ENCODE measurements around the gene RNF113B.

The RNF113B gene

DNA sequence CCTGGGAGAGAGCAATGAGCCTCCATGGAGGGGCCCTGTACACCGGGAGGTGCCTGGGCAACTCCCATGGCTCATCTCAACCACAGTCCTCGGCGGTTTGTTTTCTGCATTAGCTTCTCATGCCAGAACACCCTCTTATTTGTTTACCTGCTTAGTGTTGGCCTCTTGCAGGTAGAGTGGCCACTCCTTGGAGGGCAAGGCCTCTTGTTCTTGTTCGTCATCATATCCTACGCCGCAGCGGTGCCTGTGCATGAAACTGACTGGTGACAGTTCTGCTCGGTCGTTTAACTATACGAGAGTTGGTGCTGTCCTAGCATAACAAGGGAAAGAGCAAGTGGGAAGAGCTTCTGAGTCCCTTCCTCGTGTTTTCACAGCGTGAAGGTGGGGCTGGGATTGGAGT, 40.5 kb upstream of the RNF113B start:
- Histone ChIP-seq H3K9me3 (ENCODE audit: insufficient read depth, low read depth, low read length) (no peaks in the 10 kb centered on the region), H3K4me1 (ENCODE audit: insufficient read depth, low read length) (peaks cover 3% of the 10 kb centered on the region; the same call in 1 of the 2 replicates), H3K9ac (ENCODE audit: low read depth, low read length) (no peak overlapping the region), H3K27ac (ENCODE audit: low read depth, low read length) (no peak overlapping the region), H3K36me3 (ENCODE audit: insufficient read depth, low read length) (peaks cover 23% of the 10 kb centered on the region), H3K27me3 (ENCODE audit: insufficient read depth, low read length) (no peaks in the 10 kb centered on the region), H3K4me3 (ENCODE audit: low read length) (no peak overlapping the region)
- WGBS, result 96% methylated on average over 12 of the region's 12 CpGs

DNA sequence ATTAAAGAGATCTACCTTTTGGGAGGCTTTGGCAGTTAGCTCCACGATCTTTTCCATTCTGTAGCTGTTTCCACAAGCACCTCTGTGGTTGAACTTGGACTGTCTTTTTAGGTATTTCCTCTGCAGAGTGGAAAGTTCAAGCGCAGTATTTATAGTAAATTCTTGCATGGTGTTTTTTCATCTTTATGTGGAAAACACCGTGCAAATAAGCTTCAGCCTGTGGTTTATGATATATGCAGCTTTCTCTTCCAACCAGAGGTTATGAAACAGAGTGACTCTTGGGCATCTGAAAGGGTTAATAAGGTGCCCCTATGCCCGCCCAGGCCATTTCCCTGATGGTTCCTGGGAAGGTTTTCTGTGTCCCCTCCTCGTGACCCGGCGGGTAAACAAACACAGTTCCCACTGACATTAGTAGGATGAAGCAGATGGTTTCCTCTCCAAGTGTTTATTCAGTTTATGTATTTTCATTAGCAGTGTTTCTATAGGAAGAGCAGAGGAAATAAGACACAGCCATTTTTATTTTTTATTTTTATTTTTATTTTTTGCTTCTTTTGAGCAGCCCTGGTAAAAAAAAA, 39.7 kb upstream of the RNF113B start:
- Histone ChIP-seq H3K27ac (ENCODE audit: low read depth, low read length) (no peak overlapping the region), H3K4me1 (ENCODE audit: insufficient read depth, low read length) (peaks cover 3% of the 10 kb centered on the region; the same call in 1 of the 2 replicates), H3K4me3 (ENCODE audit: low read length) (no peak overlapping the region), H3K9ac (ENCODE audit: low read depth, low read length) (no peak overlapping the region), H3K36me3 (ENCODE audit: insufficient read depth, low read length) (peaks cover 23% of the 10 kb centered on the region), H3K27me3 (ENCODE audit: insufficient read depth, low read length) (no peaks in the 10 kb centered on the region), H3K9me3 (ENCODE audit: insufficient read depth, low read depth, low read length) (no peaks in the 10 kb centered on the region)
- WGBS, result 78% methylated on average over 7 of the region's 7 CpGs

DNA sequence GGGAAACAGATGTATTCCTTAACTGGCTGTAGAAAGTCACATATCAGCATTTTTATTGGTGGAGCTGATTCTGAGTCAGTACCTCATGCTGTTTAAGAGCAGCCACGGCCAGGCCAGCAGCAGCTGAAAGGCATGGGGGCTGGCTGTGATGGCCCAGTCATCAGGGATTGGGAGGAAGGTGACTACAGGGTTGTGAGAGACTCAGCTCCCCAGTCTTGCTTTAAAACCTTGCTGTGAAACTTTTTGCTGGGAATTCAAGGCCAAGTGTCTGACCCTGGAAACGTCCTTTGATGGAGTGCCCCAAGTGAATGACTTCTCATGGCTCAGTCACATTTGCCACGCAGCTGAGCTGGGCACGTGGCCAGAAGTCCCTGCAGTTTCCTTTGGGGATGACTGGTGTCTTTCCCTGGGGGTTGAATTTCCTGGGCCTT, 39.1 kb upstream of the RNF113B start:
- 82% methylated on average over 4 of the region's 4 CpGs for WGBS
- Histone ChIP-seq H3K4me1 (ENCODE audit: insufficient read depth, low read length) (peaks cover 3% of the 10 kb centered on the region; the same call in 1 of the 2 replicates), H3K9me3 (ENCODE audit: insufficient read depth, low read depth, low read length) (peaks cover 4% of the 10 kb centered on the region; the same call in 1 of the 2 replicates), H3K27ac (ENCODE audit: low read depth, low read length) (no peak overlapping the region), H3K36me3 (ENCODE audit: insufficient read depth, low read length) (peaks cover 23% of the 10 kb centered on the region), H3K4me3 (ENCODE audit: low read length) (no peak overlapping the region), H3K27me3 (ENCODE audit: insufficient read depth, low read length) (no peaks in the 10 kb centered on the region), H3K9ac (ENCODE audit: low read depth, low read length) (no peak overlapping the region)

DNA sequence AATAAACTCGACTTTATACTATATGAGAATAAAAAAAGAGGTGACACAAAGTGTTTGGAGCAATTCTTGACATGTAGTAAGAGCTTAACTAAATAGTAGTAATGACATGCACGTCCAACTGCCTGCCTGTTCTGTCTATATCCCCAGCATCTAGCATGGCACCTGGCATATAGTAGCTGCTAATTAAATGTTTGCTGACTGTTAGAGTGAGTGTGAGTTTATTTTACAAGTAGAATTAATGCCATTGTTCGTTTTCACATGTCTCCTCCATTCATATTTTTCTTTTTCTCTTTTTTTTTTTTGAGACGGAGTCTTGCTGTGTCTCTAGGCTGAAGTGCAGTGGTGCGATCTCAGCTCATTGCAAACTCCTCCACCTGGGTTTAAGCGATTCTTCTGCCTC, 38.4 kb upstream of the RNF113B start:
- H3K36me3 ChIP-seq (ENCODE audit: insufficient read depth, low read length), result peaks cover 23% of the 10 kb centered on the region
- H3K4me3 ChIP-seq (ENCODE audit: low read length), result no peak overlapping the region
- H3K27me3 ChIP-seq (ENCODE audit: insufficient read depth, low read length), result no peaks in the 10 kb centered on the region
- no peak overlapping the region for H3K9ac ChIP-seq (ENCODE audit: low read depth, low read length)
- WGBS, result 99% methylated on average over 6 of the region's 6 CpGs
- H3K4me1 ChIP-seq (ENCODE audit: insufficient read depth, low read length), result peaks cover 3% of the 10 kb centered on the region; the same call in 1 of the 2 replicates
- H3K27ac ChIP-seq (ENCODE audit: low read depth, low read length), result no peak overlapping the region
- H3K9me3 ChIP-seq (ENCODE audit: insufficient read depth, low read depth, low read length), result peaks cover 8% of the 10 kb centered on the region

DNA sequence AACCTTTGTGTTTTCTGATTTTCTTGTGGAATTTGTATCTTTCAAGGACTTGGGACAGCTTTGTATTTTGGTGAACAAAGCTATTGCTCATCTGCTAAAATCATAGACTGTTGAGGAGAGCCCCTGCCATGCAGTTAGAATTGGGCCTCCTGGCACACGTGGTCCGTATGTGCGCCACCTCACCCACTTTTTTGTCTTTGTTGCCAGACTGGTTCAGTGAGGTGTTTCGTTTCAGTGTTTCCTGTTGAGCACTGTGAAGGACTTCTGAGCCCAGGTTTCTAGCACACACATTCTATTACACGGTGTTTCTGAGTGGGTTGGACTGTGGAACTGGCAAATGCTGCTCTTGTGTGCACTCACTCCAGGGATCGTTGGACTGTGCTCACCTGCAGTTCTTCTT, 37.6 kb upstream of the RNF113B start:
- H3K4me1 ChIP-seq (ENCODE audit: insufficient read depth, low read length), result no peaks in the 10 kb centered on the region; the same call in 1 of the 2 replicates
- H3K9ac ChIP-seq (ENCODE audit: low read depth, low read length), result no peak overlapping the region
- WGBS, result 94% methylated on average over 6 of the region's 6 CpGs
- no peaks in the 10 kb centered on the region for H3K27me3 ChIP-seq (ENCODE audit: insufficient read depth, low read length)
- peaks cover 23% of the 10 kb centered on the region for H3K36me3 ChIP-seq (ENCODE audit: insufficient read depth, low read length)
- peaks cover 8% of the 10 kb centered on the region for H3K9me3 ChIP-seq (ENCODE audit: insufficient read depth, low read depth, low read length)
- no peak overlapping the region for H3K4me3 ChIP-seq (ENCODE audit: low read length)
- H3K27ac ChIP-seq (ENCODE audit: low read depth, low read length), result no peak overlapping the region

DNA sequence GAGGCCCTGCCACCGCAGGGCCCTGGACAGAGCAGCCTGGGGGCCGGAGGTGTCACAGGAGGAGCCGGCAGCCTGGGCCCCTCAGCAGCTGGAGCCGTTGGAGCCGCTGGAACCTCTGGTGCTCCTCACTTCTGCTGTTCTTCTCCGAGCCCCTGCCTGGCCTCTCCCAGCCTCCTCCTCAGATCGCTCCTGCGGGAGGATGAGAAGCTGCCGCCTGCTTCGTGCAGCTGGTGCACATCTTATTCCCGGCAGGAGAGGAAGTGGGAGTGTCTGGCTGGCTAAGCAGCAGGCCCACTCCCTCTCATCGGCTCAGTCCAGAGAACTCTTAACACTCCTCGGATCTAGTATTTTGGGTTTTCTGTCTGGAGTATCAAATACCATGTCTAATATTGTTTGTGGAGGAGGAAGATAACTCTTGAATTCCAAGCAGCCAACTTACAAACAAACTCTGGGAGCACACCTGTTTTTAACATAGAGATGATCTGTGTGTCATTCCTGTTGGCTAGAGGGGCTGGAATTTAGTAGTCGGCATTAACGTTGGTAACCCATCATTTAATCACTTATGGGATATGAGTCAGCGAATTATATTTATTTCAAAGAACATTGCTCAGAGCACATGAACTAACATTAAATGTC, 37.1 kb upstream of the RNF113B start:
- Histone ChIP-seq H3K4me1 (ENCODE audit: insufficient read depth, low read length) (no peaks in the 10 kb centered on the region; the same call in 1 of the 2 replicates), H3K4me3 (ENCODE audit: low read length) (no peak overlapping the region), H3K9ac (ENCODE audit: low read depth, low read length) (no peak overlapping the region), H3K27ac (ENCODE audit: low read depth, low read length) (no peak overlapping the region), H3K27me3 (ENCODE audit: insufficient read depth, low read length) (no peaks in the 10 kb centered on the region), H3K9me3 (ENCODE audit: insufficient read depth, low read depth, low read length) (peaks cover 8% of the 10 kb centered on the region), H3K36me3 (ENCODE audit: insufficient read depth, low read length) (peaks cover 23% of the 10 kb centered on the region)
- WGBS, result 74% methylated on average over 14 of the region's 16 CpGs

DNA sequence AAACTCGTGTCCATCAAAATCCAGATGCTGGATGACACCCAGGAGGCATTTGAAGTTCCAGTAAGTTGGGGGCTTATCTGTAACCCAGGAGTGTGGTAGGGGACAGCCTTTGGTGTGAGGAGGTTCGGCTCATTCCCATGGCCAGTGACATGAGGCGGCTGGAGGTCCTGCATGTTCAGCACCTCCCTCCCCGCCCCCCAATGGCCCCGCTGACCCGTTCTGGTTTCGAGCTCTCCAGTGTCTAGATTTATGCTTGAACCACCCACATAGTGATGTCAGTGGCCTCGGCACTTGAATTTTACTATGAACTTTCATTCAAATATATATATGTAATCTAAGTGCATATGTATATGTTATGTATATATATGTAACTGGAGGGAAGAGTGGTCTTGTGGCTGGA, 36.3 kb upstream of the RNF113B start:
- H3K36me3 ChIP-seq (ENCODE audit: insufficient read depth, low read length), result peaks cover 23% of the 10 kb centered on the region
- no peak overlapping the region for H3K9ac ChIP-seq (ENCODE audit: low read depth, low read length)
- no peaks in the 10 kb centered on the region; the same call in 1 of the 2 replicates for H3K4me1 ChIP-seq (ENCODE audit: insufficient read depth, low read length)
- no peak overlapping the region for H3K27ac ChIP-seq (ENCODE audit: low read depth, low read length)
- 95% methylated on average over 7 of the region's 8 CpGs for WGBS
- H3K27me3 ChIP-seq (ENCODE audit: insufficient read depth, low read length), result no peaks in the 10 kb centered on the region
- peaks cover 8% of the 10 kb centered on the region for H3K9me3 ChIP-seq (ENCODE audit: insufficient read depth, low read depth, low read length)
- no peak overlapping the region for H3K4me3 ChIP-seq (ENCODE audit: low read length)

DNA sequence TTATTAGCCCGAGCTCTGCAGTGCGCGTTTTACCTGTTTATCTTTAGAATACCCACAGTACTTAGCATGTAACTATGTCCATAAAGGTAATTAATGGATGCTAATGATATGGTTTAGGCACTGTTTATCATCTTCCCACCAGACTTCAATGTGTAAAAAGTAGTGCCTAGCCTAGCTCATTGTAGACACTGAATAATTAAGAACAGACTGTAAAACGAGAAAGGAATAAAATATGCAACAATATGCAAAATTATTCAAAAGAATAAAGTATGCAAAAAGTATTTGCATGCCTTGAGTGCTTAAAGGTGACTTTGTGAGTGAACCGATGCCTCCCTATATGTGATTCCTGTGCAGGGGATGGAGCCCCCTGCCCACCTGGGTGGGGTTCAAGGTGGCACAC, 35.7 kb upstream of the RNF113B start:
- H3K36me3 ChIP-seq (ENCODE audit: insufficient read depth, low read length), result peaks cover 23% of the 10 kb centered on the region
- no peaks in the 10 kb centered on the region; the same call in 1 of the 2 replicates for H3K4me1 ChIP-seq (ENCODE audit: insufficient read depth, low read length)
- H3K27me3 ChIP-seq (ENCODE audit: insufficient read depth, low read length), result no peaks in the 10 kb centered on the region
- H3K9me3 ChIP-seq (ENCODE audit: insufficient read depth, low read depth, low read length), result peaks cover 8% of the 10 kb centered on the region
- no peak overlapping the region for H3K27ac ChIP-seq (ENCODE audit: low read depth, low read length)
- H3K9ac ChIP-seq (ENCODE audit: low read depth, low read length), result no peak overlapping the region
- no peak overlapping the region for H3K4me3 ChIP-seq (ENCODE audit: low read length)
- WGBS, result 98% methylated on average over 5 of the region's 5 CpGs

DNA sequence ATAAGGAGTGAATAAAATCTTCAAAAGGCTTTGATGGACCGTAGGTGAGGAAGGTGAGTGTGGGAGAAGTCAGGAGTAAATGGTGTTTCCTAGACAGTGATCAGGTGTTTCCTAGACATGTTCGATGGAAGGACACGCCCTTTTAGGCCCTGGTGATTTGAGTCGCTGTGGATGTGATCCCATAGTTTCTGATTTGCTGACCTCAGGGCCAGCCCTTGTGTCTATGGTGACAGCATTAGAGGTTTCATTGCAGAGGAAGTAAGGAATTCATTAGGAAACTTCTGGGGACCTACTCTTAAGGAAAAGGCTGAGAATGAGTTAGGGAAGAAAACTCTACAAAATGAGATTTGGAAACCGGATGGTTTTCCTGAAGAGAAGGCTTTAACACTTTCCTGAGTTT, 31.5 kb upstream of the RNF113B start:
- H3K36me3 ChIP-seq (ENCODE audit: insufficient read depth, low read length), result peaks cover 11% of the 10 kb centered on the region; the same call in 1 of the 2 replicates
- H3K4me3 ChIP-seq (ENCODE audit: low read length), result no peak overlapping the region
- H3K9me3 ChIP-seq (ENCODE audit: insufficient read depth, low read depth, low read length), result peaks cover 21% of the 10 kb centered on the region
- WGBS, result 92% methylated on average over 5 of the region's 5 CpGs
- H3K9ac ChIP-seq (ENCODE audit: low read depth, low read length), result no peak overlapping the region
- H3K27ac ChIP-seq (ENCODE audit: low read depth, low read length), result no peak overlapping the region
- no peaks in the 10 kb centered on the region for H3K27me3 ChIP-seq (ENCODE audit: insufficient read depth, low read length)
- peaks cover 6% of the 10 kb centered on the region for H3K4me1 ChIP-seq (ENCODE audit: insufficient read depth, low read length)

DNA sequence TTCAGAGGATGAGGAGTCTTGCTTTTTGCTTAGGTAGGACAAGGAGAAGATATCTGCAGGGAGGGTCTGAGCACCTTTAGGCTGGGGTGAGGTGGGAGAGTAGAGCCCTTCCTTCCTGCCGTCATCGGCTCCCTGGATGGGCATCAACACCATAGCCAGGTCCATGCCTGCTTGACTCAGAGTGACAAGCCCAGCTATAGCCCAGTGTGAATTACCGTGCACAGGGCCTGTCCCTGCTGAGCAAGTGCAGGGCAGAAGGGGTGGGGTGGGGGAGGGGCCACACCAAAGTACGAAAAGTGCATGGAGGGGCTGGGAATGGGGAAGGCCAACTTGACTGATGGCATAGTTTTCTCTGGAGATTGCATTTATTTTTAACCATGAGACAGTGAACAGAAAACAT, 30.3 kb upstream of the RNF113B start:
- no peak overlapping the region for H3K27ac ChIP-seq (ENCODE audit: low read depth, low read length)
- WGBS, result 72% methylated on average over 4 of the region's 4 CpGs

DNA sequence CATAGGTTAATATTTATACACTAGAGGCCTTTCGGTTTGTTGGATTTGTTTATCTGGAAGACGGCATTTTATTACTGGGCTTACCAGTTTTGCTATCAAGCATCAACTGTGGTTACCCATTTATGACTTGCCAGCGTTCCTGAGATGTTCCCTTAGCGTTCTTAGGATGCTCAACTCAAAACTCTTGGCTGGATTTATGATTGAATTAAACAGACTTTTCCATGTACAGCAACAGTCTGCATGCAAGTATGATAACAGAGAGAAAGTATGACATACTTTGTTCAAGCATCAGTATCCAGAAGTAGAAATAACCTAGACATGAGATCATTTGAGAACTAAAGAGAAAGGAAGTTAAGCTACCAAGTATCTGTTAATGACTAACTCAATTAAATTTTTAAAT, 29.9 kb upstream of the RNF113B start:
- peaks cover 21% of the 10 kb centered on the region for H3K9me3 ChIP-seq (ENCODE audit: insufficient read depth, low read depth, low read length)
- no peak overlapping the region for H3K27ac ChIP-seq (ENCODE audit: low read depth, low read length)
- no peak overlapping the region for H3K4me3 ChIP-seq (ENCODE audit: low read length)
- WGBS, result 93% methylated on average over 4 of the region's 4 CpGs
- no peaks in the 10 kb centered on the region for H3K27me3 ChIP-seq (ENCODE audit: insufficient read depth, low read length)
- 0 out of 2 replicates have a peak, but pooled peaks cover 4% of the 10 kb centered on the region for H3K36me3 ChIP-seq (ENCODE audit: insufficient read depth, low read length)
- peaks cover 11% of the 10 kb centered on the region for H3K4me1 ChIP-seq (ENCODE audit: insufficient read depth, low read length)
- no peak overlapping the region for H3K9ac ChIP-seq (ENCODE audit: low read depth, low read length)

More for the DNA sequence above, 30.3 kb upstream of the RNF113B start:
- Histone ChIP-seq H3K36me3 (ENCODE audit: insufficient read depth, low read length) (0 out of 2 replicates have a peak, but pooled peaks cover 4% of the 10 kb centered on the region), H3K4me1 (ENCODE audit: insufficient read depth, low read length) (peaks cover 7% of the 10 kb centered on the region), H3K27me3 (ENCODE audit: insufficient read depth, low read length) (no peaks in the 10 kb centered on the region), H3K4me3 (ENCODE audit: low read length) (no peak overlapping the region), H3K9ac (ENCODE audit: low read depth, low read length) (no peak overlapping the region), H3K9me3 (ENCODE audit: insufficient read depth, low read depth, low read length) (peaks cover 21% of the 10 kb centered on the region)

Measured in HUES64 (cell line).